ENCODE data around the gene IDH1.

GRCh38 chr2:208208335-208209085 is 46.4 kb downstream of the IDH1 start:
- TF ChIP-seq CTCF (IDR thresholded peaks at IDR 0.05) (no peak), EZH2 (IDR thresholded peaks at IDR 0.05; ENCODE audit: borderline replicate concordance, insufficient read depth, low read depth, low read length, poor library complexity, severe bottlenecking) (no peak)

Data from B cell (primary cell).